Measurements from ENCODE around the gene CTNNA2.
"Not testable (repeated sequence)": the region's sequence is repeated elsewhere in the genome, so short reads cannot be mapped to it uniquely, and the experiment has no call there.

Gene CTNNA2

GRCh38 chr2:80146757-80147156 lies 633.9 kb downstream of the CTNNA2 start:
- not testable (repeated sequence) for DNase-seq (ENCODE audit: low spot score)

DNA sequence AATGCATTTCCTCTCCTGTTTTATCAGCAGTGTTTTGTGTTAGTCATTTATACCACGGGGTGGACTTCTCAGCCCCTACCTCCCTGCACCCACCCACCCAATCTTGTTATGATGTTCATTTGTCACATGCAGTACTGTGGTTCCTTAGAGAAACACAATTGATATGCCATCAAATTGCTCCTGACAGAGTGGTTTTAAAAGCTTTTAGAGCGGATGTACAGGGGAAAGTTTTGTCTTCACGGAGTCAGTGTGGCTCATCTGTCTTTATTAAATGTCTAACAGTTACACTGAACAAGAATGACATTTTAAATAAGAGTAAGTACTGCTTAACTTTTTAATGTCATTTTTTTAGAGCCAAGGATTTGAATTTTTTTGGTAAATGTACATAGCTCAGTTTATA lies 634.8 kb downstream of the CTNNA2 start:
- DNase-seq (ENCODE audit: low spot score): no peak

DNA sequence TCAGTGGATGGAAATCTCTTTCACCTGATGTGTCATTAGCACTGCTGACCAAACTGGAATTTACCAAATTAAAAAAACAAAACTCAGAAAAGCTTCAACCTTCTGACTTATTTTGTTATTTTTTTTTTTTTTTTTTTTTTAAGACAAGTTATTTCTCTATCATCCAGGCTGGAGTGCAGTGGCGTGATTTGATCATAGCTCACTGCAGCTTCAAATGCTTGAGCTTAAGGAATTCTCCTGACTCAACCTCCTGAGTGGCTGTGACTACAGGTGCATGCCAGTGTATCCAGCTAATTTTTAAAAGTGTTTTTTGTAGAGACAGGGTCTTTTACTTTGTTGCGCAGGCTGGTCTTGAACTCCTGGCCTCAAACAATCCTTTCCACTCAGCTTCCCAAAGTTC lies 636.1 kb downstream of the CTNNA2 start:
- no peak for DNase-seq (ENCODE audit: low spot score)

DNA sequence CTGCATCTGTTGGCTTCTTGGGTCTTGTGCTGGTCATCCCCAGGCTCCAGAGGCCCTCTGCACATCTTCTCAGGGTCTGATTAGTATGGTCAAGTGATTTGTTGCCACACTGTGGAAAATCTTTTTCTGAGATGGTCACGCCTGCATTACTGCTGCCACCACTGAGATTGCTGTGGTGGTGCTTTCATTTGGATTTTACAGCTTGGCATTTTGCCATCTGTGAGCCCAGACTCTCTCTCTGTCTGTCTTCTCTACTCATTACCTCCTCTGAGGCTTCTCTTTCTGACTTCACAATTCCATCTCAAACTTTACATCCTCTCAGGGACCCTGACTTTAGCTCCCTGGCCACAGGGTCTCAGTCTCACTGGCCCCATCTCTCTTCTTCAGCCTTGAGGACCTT lies 637.1 kb downstream of the CTNNA2 start:
- DNase-seq (ENCODE audit: low spot score): no peak

GRCh38 chr2:80151248-80151647 lies 638.4 kb downstream of the CTNNA2 start:
- no peak for DNase-seq (ENCODE audit: low spot score)

DNA sequence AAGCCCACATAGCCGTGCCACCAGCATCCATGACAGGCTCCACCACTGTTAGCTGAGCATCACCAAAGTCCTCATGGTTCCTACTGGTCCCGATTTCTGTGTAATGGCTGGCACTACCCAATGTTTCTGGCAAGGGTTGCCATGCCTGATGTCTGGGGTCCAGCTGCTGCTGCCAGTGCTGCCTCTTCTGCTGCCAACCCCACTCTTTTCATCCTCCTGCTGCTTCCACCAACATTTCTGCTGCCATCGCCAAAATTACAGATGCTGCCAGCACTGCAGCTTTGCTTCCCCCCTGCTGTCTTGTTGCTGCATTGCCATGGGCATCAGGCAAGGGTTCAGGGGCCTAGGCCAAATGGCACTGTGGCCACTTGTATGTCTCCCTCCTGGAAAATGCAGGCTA lies 638.8 kb downstream of the CTNNA2 start:
- DNase-seq (ENCODE audit: low spot score): no peak

- no peak for DNase-seq (ENCODE audit: low spot score)
These were observed 640.3 kb downstream of the CTNNA2 start for GRCh38 chr2:80153151-80153550.

DNA sequence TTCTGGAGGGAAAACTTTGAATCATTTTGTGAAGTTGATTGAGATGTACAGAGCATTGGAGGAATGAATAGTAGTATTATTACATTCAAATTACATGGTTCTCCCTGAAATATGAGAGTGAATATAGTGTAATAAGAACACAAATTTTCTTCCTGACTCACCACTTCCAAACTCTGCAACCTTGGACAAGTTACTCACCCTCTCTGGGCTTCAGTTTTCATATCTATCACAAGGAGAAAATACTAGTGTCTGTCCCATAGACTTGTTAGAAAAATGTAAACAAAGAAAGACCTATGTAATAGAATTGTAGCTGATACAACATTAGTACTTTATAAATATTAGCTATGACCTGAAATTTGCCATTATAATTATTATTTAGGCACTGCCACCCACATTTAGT lies 640.9 kb downstream of the CTNNA2 start:
- no peak for DNase-seq (ENCODE audit: low spot score)

DNA sequence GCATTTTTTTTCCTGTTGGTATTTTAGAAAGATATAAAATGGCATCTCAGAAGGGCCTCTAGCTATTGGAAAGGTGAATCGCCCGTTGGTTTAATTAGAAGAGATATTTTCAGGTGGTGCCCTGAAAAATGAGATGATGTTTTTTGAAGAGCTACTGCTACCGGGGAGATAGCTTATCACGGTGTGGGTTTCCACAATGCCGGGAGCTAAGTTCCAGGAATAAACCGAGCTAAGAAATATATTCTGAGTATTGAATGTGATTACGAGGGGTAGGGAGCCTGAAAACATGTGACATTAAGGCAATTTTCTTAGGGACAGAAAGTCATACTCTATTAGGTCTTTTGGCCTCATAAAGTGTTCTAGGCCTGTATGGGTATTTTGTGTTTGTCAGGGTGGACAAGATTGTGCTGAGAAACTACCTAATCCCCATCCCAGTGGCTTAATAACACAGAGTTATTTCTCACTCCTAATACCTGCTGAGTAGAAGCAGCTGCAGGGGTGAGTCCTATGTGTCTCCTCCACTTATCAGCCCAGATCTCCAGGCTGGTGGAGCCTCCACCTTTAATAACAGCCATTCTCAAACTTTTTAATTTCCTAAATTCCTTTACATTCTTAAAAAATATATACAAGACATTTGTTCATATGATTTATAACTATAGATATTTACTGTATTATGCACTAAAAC lies 641.5 kb downstream of the CTNNA2 start:
- no peak for DNase-seq (ENCODE audit: low spot score)

- DNase-seq (ENCODE audit: low spot score): no peak
These were observed 651.5 kb downstream of the CTNNA2 start for GRCh38 chr2:80164375-80164774.

GRCh38 chr2:80166483-80167171 lies 653.8 kb downstream of the CTNNA2 start:
- DNase-seq (ENCODE audit: low spot score): no peak

- no peak for DNase-seq (ENCODE audit: low spot score)
These were observed 654.5 kb downstream of the CTNNA2 start for GRCh38 chr2:80167284-80167808.

DNA sequence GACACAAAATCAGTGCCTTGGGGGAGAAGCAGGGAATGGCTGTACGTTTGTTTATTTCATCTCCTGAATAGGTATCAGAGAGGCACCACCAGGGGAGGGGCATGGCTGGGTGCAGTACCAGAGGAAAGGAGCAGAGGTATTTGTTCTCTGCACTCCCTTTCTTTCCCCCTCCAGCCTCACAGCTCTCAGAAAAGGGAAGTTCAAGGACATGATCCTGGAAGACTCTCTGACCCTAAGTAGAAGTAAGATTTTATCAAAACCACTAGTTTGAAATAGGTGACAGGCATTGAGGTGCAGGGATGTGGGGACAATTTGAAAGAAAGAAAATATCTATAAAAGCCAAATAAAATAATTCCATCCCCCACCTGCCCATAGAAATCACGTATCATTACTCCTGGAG lies 655.2 kb downstream of the CTNNA2 start:
- no peak for DNase-seq (ENCODE audit: low spot score)

DNA sequence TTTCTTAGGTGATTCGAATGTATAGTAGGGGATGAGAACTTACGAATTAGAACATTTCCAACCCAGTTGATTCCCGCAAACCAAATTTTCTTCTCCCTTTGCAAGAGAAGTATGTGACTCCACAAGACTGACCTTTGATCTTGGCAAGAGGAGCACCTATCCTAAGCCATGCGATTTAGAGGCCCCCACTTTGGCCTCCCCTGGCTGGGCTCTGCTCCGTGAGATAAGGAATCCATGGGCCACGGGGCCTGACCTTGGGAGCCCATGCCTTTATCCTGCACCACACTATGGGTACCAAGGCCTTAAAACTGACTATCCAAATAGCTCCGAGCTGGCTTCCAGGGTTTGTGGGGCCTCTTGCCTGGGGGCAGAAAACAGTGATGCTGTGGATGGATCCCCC lies 656.0 kb downstream of the CTNNA2 start:
- no peak for DNase-seq (ENCODE audit: low spot score)

GRCh38 chr2:80169811-80170594 lies 657.2 kb downstream of the CTNNA2 start:
- DNase-seq (ENCODE audit: low spot score): no peak

DNA sequence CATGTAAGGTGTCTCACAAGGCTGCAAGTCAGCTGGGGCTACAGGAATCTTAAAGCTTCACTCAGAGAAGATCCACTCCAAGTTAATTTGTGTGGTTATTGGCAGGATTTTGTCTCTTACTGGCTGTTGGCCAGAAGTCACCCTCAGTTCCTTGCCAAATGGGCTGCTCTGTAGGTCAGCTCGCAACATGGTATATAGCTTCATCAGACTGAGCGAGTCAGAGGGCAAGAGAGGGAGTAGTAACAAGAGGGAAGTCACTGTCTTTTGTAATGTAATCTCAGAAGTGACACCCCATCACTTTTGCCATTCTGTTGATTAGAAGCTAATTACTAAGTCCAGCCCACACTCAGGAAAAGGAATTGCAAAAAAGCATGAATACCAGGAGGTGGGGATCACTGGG lies 672.2 kb downstream of the CTNNA2 start:
- no peak for DNase-seq (ENCODE audit: low spot score)

DNA sequence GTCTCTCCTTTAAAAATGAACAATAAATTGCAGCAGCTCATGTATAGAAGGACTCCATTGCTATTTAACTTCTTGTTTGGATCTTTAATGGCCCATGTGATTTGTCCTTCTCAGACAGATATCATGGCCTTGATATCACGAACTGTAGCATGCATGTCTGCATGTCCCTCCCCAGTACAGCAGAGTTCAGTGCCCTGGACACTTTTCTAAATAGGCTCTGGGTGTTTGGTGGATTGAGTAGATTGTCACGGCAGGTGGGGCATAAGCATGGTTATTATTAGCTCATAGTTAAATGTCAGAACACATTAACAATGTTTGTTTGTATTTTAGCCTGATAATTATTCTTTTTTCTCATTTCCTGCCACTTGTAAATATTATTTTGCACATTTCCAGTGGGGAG lies 673.4 kb downstream of the CTNNA2 start:
- no peak for DNase-seq (ENCODE audit: low spot score)

GRCh38 chr2:80187156-80187555 lies 674.3 kb downstream of the CTNNA2 start:
- no peak for DNase-seq (ENCODE audit: low spot score)

DNA sequence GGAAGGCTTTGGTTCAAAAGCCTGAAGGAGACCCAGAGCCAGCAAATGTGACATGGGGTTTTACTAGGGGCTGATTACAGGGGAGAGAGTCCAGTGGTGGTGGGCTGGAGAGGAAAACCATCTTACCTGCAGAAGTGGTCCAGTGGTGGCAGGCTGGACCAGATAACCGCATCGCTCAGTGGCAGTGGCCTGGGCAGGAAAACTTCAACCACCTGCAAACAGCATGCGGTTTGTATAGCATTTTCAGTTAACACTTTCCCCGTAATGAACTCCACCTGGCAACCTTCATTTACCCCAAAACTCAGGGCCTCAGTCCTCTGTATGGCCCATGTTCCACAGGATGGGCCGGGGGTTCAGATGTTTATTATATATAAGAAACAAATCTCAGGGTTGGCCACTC lies 677.3 kb downstream of the CTNNA2 start:
- DNase-seq (ENCODE audit: low spot score): no peak

GRCh38 chr2:80193566-80193965 lies 680.7 kb downstream of the CTNNA2 start:
- DNase-seq (ENCODE audit: low spot score): no peak

- no peak for DNase-seq (ENCODE audit: low spot score)
These were observed 682.2 kb downstream of the CTNNA2 start for GRCh38 chr2:80195034-80195433.

DNA sequence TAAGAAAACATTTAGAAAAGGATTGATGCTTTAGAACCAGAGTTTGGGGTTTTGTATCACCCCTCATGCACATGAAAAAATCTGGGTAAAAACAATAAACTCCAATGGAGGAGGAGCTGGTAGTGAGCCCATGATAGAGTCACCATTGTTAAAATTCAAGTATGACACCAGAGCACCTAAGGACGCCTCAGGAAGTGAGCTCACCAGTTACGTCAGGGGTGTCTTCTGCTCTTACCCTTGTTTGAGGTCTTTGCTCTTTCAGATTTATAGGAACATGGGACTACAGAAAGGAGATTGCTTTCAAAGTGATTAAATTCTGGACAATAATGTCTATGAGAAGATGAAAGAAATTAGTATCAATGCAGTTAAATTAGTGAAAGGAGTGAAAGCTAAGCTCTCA lies 685.2 kb downstream of the CTNNA2 start:
- no peak for DNase-seq (ENCODE audit: low spot score)

DNA sequence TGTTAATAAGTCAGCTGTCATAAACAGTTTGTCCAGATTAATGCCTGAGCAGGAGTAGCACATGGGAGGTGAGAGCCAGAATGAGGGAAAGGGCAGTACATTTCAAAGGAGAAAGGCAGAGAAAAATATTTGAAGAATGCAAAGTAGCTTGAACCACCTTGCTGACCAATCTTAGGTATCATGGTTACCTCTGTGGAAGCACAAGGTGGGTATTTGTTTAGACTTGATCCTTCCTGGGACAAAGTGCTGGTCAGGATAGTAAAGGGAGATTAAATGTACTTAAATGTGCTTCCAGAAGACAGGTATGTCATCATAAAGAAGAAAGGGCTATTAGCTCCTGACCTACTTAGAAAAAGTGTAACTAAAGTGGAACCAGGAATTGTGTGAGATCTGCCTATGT lies 686.7 kb downstream of the CTNNA2 start:
- no peak for DNase-seq (ENCODE audit: low spot score)

Measured in AG08396 (cell line).